Measurements from ENCODE around the gene AFM. TPM values are rescaled to one million over a fixed set of nuclear protein-coding genes. Genes with fewer than 3 reads are reported as not detected.

Gene AFM
- total RNA-seq, 1 experiment from 2014 or later = not detected

GRCh38 chr4:73460913-73461522, 20.5 kb upstream of the AFM start:
- H3K9me3 ChIP-seq (ENCODE audit: control insufficient read depth, low read depth, low read length) = no peaks in the 10 kb centered on the region
- Mint-ChIP-seq H3K27ac (no peak overlapping the region), H3K4me3 (no peak overlapping the region; a peak in 1 of 5 replicates), H3K4me1 (peaks cover 4 to 5% of the 10 kb centered on the region in 2 experiments; a peak in 1 of 4 replicates), H3K27me3 (ENCODE audit: low read depth) (no peaks in the 10 kb centered on the region), H3K9me3 (peaks cover 17 to 20% of the 10 kb centered on the region in 2 experiments), H3K36me3 (ENCODE audit: insufficient read depth in 1 of 3, low read depth in 3 of 3) (peaks cover 17 to 42% (median 19%) of the 10 kb centered on the region in 3 experiments)
- no peak overlapping the region for H4K8ac ChIP-seq (replicated peaks; ENCODE audit: insufficient read length, low read depth, low read length)
- no peaks in the 10 kb centered on the region for H3K79me1 ChIP-seq (ENCODE audit: insufficient read depth, low read depth, low read length, poor library complexity, severe bottlenecking)
- no peaks in the 10 kb centered on the region for H3K23me2 ChIP-seq (ENCODE audit: insufficient read length, low read depth, low read length, poor library complexity, severe bottlenecking)
- no peak overlapping the region for H2BK20ac ChIP-seq (ENCODE audit: low read depth, low read length, poor library complexity, severe bottlenecking)
- no peak overlapping the region for H2BK5ac ChIP-seq (ENCODE audit: insufficient read length, low read length)
- H3K4ac ChIP-seq (ENCODE audit: low read depth, low read length) = no peak overlapping the region
- no peaks in the 10 kb centered on the region for H3K4me1 ChIP-seq (ENCODE audit: insufficient read depth, low read length)
- no peak overlapping the region for H4K91ac ChIP-seq (ENCODE audit: insufficient read length, low read depth, low read length)
- no peak overlapping the region for H3K18ac ChIP-seq (ENCODE audit: insufficient read length, low read depth, low read length)
- no peak overlapping the region for H3K9ac ChIP-seq (ENCODE audit: extremely low read depth, insufficient read length, low read length)
- H3K27me3 ChIP-seq (ENCODE audit: insufficient read depth, low read length) = no peaks in the 10 kb centered on the region
- no peaks in the 10 kb centered on the region for H3K79me2 ChIP-seq (ENCODE audit: insufficient read depth, low read length)
- 100% methylated on average over 1 of the region's 4 CpGs for WGBS (ENCODE audit: extremely low coverage, insufficient read length, low lambda C conversion rate)
- H3K27ac ChIP-seq (ENCODE audit: insufficient read length, low read depth, low read length) = no peak overlapping the region
- H3K14ac ChIP-seq (ENCODE audit: insufficient read depth, low read length) = no peak overlapping the region
- H2AK5ac ChIP-seq (ENCODE audit: insufficient read length, low read length) = no peak overlapping the region
- H3T11ph ChIP-seq (ENCODE audit: low read length) = no peak overlapping the region
- H4K5ac ChIP-seq (ENCODE audit: insufficient read length, low read depth, low read length) = no peak overlapping the region
- DNase-seq = no peak
- TF ChIP-seq, protein P1, sequence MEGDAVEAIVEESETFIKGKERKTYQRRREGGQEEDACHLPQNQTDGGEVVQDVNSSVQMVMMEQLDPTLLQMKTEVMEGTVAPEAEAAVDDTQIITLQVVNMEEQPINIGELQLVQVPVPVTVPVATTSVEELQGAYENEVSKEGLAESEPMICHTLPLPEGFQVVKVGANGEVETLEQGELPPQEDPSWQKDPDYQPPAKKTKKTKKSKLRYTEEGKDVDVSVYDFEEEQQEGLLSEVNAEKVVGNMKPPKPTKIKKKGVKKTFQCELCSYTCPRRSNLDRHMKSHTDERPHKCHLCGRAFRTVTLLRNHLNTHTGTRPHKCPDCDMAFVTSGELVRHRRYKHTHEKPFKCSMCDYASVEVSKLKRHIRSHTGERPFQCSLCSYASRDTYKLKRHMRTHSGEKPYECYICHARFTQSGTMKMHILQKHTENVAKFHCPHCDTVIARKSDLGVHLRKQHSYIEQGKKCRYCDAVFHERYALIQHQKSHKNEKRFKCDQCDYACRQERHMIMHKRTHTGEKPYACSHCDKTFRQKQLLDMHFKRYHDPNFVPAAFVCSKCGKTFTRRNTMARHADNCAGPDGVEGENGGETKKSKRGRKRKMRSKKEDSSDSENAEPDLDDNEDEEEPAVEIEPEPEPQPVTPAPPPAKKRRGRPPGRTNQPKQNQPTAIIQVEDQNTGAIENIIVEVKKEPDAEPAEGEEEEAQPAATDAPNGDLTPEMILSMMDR (conservative IDR thresholded peaks at IDR 0.05) = no peak
- no peak overlapping the region for H3K4me2 ChIP-seq (ENCODE audit: insufficient read depth, insufficient read length, low read length)
- H2BK120ac ChIP-seq (ENCODE audit: low read depth, low read length, poor library complexity, severe bottlenecking) = no peak overlapping the region
- H4K20me1 ChIP-seq (ENCODE audit: control insufficient read depth, insufficient read depth, insufficient read length) = no peaks in the 10 kb centered on the region
- H2BK15ac ChIP-seq (ENCODE audit: low read depth, low read length) = no peak overlapping the region
- H2AFZ ChIP-seq (ENCODE audit: low read length) = no peak overlapping the region
- H3K23ac ChIP-seq (ENCODE audit: insufficient read length, low read depth, low read length) = no peak overlapping the region
- H3K56ac ChIP-seq (ENCODE audit: insufficient read length, low read depth, low read length) = no peak overlapping the region
- no peak overlapping the region for H2BK12ac ChIP-seq (ENCODE audit: insufficient read length, low read depth, low read length)
